Amniotic epithelial cell (primary cell): ENCODE results near the gene TPST2.
"Not testable (repeated sequence)": the region's sequence is repeated elsewhere in the genome, so short reads cannot be mapped to it uniquely, and the experiment has no call there.

Experiments
- DNase-seq: peaks from one replicate; pipeline ENCODE4 v3.0.0-alpha.2; 2010; ENCODE audit warnings: low read depth

TPST2 gene

GRCh38 chr22:26589845-26590736 is at the start of gene TPST2:
TPST2 (minus strand) TSS chr22:26590132; CDS start chr22:26541630, 48,502 bp downstream.
- DNase-seq = peak; percentile 52

DNA sequence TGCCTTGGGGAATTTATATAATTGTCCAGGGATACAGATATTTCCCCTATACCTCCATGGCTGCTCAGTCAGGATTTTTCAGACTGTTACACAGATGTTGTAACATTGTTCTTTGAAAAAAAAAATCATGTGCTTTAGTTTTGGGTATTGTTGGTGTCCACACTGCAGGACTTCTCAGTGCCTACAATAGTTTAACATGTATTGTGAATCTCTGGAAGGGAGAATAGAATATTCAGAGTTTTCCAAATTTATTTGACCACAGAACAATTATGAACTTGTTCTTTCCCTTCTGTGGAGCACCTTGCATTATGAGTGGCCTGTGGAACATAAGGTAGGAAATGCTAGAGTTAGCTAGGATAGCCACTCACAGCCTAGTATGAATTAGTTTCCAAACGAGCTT is 46.4 kb upstream of the TPST2 start:
- DNase-seq = no peak

DNA sequence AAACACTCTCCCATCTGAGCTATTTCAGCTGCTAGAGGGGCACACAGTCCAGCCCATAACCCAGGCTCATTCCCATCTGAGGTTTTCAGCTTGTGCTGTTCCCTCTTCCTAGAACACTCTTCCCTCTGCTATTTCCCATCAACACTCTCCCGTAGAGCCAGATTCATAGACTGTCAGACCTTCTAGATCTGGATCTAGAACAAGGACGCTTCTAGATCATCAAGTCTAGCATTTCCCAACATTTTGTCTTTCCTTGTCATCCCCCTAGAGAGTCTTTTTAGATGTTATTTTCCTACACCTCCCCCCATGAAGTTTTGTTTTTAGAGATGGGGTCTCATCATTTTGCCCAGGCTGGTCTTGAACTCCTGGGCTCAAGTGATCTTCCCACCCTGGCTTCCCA is 45.2 kb upstream of the TPST2 start:
- no peak for DNase-seq

- no peak for DNase-seq
Measured at GRCh38 chr22:26634189-26634588, 44.3 kb upstream of the TPST2 start.

- no peak for DNase-seq
Measured at GRCh38 chr22:26632422-26633155, 42.7 kb upstream of the TPST2 start.

DNA sequence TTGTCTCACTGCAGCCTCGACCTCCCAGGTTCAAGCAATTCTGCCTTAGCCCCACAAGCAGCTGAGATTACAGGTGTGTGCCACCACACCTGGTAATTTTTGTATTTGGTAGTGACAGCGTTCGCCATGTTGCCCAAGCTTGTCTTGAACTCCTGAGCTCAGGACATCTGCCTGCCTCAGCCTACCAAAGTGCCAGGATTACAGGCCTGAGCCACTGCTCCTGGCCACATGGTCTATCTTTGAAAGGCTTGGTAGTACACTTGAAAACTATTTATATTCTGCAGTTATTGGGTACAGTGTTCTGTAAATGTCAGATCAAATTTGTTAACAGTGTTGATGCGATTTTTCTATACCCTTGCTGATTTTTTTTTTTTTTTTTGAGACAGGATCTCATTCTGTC is 41.4 kb upstream of the TPST2 start:
- DNase-seq = no peak

DNA sequence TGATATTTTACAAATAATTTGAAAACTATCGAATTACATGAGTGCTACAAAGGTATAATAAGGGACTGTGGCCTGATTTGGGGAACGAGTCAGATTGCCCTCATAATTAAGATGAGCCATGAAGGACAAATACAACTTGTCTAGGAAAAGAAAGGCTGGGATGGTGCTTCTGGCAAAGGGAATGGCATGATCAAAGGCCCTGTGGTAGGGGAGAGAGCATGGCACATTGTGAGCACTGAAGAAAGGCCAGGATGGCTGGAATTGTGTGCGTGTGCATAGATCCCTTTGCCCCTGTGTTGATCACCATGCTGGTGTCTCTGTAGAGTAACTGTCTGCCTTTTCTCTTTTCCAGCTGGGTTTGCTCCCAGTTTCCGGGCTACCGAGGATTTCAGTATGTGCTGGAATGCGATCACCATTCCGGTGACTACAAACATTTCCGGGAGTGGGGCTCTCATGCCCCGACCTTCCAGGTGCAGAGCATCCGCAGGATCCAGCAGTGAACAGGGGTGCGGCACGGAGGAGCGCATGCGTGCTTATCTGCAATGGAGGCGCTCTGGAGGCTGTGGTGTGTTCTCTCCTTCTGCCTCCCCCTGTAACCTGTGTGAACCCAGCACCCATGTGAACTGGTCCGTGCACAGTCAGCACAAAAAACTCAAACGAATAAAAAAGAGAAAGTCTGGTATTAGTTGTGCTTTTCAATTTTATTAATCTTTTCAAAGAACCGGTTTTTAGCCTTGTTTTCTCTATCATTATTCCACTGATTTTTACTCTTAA is 40.2 kb upstream of the TPST2 start:
- no peak for DNase-seq

DNA sequence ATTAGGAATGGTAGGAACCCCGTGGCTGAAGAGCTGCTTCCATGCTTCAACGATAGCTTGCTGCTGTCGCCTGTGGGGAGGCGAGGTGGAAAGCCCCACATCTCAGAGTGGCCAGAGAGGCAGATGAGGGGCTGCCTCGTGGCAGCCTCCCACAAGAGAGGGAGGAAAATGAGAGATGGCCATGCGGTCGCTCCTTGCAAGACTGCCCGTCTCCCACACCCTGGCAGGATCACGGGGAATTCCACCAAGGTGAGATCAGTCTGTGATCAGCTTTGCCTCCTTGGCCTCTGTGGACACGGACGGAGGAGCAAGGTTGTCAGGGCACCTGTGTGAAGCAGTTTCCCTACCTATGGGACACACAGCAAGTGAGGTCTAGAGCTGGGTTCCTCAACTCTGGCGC is 34.9 kb upstream of the TPST2 start:
- no peak for DNase-seq

DNA sequence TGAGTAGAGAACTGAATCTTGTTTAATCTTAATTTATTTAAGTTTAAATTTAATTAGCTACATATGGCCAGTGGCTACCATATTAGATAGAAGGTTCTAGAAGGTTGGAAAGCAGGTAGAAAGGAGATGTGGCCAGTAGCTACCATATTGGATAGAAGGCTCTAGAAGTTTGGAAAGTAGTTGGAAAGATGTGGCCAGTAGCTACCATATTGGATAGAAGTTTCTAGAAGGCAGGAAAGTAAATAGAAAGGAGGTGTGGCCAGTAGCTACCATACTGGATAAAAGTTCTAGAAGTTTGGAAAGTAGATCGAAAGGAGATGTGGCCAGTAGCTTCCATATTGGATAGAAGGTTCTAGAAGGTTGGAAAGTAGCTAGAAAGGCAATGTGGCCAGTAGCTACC is 34.1 kb upstream of the TPST2 start:
- no peak for DNase-seq

GRCh38 chr22:26621663-26622062 is 31.7 kb upstream of the TPST2 start, which contains the start of gene CRYBA4:
CRYBA4 (plus strand) TSS chr22:26621963; CDS start chr22:26622597, 634 bp downstream.
- no peak for DNase-seq

DNA sequence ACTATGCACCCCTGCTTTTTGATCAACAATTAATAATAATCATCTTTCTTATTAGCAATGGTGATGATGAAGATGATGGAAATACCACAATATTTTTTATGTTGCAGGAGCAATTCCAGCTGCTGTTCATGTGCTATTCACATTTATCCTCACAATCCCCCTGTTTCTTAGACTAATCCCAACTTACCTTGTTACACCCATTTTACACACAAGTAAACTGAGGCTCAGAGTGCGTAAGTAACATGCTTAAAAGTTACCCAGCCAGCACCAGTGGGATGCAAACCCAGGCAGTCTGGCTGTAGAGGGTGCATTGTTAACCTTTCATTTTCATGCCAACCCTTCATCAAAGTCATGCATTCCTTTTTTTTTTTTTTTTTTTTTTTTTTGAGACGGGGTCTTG is 30.3 kb upstream of the TPST2 start:
- no peak for DNase-seq

DNA sequence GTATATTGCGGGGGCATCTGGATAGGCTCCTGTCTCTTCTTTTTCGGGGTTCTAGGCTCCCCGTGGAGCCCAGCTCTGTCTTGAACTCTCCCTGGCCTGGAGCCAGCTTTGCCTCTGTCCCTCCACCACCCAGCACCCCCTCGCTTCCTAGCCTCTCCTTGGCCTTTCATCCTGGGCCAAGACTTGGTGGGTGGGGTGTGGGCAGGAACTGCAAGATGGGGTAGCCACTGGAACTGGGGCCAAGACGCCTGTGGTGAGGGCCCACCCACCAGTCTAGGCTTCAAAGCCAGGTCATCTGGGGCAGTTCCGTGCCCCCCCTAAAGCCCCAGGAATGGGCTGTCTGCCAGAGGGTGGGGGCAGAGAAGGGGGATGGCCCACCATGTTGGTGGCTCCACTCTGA is 29.6 kb upstream of the TPST2 start:
- no peak for DNase-seq

DNA sequence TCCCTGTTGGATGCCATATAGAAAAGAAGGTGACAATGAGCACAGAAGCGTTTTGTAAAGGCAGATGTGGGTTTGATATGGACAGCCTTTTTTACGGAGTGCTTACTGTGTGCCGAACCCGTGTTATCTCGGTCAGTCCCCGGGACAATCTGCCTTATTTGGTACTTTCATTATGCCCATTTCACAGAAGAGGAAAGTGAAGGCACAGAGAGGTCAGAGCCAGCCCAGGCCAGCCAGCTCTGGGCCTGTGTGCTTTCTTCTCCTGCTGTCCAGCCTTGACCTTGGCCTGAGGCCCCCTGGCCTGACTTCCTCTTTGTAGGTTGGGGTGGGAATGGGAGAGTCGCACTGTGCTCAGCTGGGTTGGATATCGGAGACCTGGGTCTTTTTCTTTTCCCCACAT is 28.5 kb upstream of the TPST2 start:
- DNase-seq = no peak

- DNase-seq = no peak
Measured at GRCh38 chr22:26617271-26618199, 27.6 kb upstream of the TPST2 start, which contains the start of gene CRYBB1. CRYBB1 (minus strand) TSS chr22:26618027; CDS start chr22:26616319, 1,708 bp downstream.

DNA sequence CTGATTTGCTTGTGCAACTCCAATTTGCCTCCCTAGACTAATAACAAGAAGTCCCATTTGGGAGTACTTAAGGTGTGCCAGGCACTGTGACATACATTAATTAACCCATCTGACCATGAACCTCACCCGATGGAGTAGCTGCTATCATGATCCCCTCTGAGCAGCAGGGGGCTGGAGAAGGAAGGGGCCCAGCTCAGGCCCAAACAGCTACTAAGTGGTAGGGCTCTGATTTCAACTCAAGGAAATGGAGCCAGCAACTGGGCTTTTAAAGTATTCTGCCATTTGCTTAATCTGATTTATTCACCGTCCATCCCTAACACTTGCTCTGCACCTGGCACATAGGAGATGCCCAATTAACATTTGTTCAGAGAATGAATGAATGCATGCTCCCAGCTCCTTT is 26.7 kb upstream of the TPST2 start:
- no peak for DNase-seq

DNA sequence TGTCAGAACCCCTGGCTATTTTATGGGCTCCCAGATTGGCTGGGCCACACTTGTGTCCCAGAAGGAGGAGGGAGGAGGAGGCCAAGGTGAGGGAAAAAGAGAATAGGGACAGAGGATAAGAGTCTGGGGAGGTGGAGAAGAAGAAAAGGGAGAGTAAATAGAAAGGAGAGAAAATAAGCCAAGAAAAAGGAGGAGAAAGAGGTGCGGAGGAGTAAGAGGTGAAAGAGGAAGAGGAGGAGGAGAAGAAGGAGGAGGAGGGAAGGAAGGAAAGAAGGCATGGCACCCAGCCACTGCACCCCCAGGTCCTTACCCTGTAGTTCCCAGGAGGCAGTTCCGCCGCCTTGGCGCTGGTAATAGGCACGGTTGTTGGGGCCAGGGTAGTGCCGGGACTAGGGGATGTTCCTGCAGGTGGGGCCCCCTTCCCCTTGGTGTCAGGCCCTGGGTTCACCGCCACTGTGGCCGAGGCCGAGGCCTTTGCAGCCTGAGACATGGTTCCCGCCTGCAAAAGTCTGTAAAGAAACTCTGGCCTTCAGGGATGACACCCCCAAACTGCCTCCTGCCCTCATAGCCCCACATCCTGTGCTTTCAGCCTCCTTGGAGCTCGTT is 26.0 kb upstream of the TPST2 start:
- no peak for DNase-seq

GRCh38 chr22:26615149-26615548 is 25.2 kb upstream of the TPST2 start:
- no peak for DNase-seq

DNA sequence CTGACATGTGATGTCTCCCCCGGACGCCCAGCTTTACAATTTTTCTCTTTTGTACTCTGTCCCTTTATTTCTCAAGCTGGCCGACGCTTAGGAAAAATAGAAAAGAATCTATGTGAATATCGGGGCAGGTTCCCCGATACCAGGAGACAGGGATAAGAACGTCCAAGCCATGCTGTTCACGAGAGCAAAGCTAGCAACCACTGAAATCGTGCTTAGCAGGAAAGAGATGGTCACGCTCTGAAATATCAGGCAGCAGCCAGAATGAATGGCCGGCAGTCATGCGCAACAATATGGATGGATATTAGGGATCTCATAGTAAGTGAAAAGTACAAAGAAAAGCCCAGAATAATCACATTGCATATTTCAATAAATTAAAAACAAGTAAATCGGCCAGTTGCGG is 24.4 kb upstream of the TPST2 start:
- no peak for DNase-seq

DNA sequence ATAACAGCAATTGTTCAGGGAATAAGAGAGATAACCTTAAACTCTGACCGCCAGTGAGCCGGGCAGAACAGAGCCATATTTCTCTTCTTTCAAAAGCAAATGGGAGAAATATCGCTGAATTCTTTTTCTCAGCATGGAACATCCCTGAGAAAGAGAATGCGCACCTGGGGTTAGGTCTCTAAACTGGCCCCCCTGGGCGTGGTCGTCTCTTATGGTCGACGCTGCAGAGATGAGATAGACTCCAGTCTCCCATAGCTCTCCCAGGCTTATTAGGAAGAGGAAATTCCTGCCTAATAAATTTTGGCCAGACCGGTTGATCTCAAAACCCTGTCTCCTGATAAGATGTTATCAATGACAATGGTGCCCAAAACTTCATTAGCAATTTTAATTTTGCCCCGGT is 23.8 kb upstream of the TPST2 start:
- DNase-seq = not testable (repeated sequence)

- no peak for DNase-seq
Measured at GRCh38 chr22:26612652-26613051, 22.7 kb upstream of the TPST2 start.

GRCh38 chr22:26610996-26611395 is 21.1 kb upstream of the TPST2 start:
- no peak for DNase-seq
